ENCODE results near the gene TMC2.
"Not testable (repeated sequence)": the region's sequence is repeated elsewhere in the genome, so short reads cannot be mapped to it uniquely, and the experiment has no call there.

DNA sequence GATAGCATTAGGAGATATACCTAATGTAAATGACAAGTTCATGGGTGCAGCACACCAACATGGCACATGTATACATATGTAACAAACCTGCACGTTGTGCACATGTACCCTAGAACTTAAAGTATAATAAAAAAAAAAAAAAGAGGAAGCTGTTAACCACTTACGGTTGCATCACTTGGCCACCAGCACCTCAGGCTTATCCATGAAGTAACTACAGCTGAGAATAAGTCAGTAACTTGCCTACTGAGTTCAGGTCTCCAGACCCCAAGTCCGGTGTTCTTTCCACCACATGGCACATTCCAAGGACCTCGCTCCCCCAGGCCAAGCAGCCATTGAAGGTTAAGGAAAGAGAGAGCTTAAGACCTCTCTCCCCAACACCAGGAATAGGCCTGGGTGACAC lies 148.4 kb downstream of the TMC2 start:
- TF ChIP-seq, protein P1, sequence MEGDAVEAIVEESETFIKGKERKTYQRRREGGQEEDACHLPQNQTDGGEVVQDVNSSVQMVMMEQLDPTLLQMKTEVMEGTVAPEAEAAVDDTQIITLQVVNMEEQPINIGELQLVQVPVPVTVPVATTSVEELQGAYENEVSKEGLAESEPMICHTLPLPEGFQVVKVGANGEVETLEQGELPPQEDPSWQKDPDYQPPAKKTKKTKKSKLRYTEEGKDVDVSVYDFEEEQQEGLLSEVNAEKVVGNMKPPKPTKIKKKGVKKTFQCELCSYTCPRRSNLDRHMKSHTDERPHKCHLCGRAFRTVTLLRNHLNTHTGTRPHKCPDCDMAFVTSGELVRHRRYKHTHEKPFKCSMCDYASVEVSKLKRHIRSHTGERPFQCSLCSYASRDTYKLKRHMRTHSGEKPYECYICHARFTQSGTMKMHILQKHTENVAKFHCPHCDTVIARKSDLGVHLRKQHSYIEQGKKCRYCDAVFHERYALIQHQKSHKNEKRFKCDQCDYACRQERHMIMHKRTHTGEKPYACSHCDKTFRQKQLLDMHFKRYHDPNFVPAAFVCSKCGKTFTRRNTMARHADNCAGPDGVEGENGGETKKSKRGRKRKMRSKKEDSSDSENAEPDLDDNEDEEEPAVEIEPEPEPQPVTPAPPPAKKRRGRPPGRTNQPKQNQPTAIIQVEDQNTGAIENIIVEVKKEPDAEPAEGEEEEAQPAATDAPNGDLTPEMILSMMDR (IDR thresholded peaks at IDR 0.05 in 8 of 11, conservative IDR thresholded peaks at IDR 0.05 in 3 of 11), result not testable (repeated sequence)
- not testable (repeated sequence) for TF ChIP-seq POLR2AphosphoS5 (IDR thresholded peaks at IDR 0.05)

Data from spleen (tissue), 7 donors.